Fibroblast of skin of right biceps (primary cell): Measurements from ENCODE around the gene MMP27.
"Not testable (repeated sequence)": the region's sequence is repeated elsewhere in the genome, so short reads cannot be mapped to it uniquely, and the experiment has no call there.

Source experiments
- DNase-seq: peaks from one replicate; pipeline ENCODE4 v3.0.0-alpha.2; 2013

Gene MMP27, protein sequence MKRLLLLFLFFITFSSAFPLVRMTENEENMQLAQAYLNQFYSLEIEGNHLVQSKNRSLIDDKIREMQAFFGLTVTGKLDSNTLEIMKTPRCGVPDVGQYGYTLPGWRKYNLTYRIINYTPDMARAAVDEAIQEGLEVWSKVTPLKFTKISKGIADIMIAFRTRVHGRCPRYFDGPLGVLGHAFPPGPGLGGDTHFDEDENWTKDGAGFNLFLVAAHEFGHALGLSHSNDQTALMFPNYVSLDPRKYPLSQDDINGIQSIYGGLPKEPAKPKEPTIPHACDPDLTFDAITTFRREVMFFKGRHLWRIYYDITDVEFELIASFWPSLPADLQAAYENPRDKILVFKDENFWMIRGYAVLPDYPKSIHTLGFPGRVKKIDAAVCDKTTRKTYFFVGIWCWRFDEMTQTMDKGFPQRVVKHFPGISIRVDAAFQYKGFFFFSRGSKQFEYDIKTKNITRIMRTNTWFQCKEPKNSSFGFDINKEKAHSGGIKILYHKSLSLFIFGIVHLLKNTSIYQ

DNA sequence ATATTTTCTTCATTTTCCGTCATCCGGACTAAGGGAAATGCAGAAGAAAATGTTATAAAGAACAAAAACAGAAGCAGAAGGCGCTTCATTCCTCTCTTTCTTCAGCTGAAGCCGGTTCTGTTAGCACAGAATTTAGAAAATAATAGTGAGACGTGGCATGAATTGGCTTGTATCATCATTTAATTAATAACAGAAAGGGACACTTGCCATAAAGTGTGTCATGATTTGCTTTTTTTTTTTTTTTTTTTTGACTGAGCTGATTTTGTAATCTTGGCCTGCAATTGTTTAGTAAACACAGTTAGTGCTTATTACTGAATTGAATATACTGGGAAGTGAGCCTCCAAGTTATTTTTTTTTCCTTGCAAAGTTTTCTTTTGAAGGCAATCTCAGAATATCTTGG is at the start of gene MMP27:
Gene MMP27 (minus strand): TSS at position 144 of the 400 bp plus-strand sequence. CDS start 55 bp downstream, at position 89.
- DNase-seq, result no peak

DNA sequence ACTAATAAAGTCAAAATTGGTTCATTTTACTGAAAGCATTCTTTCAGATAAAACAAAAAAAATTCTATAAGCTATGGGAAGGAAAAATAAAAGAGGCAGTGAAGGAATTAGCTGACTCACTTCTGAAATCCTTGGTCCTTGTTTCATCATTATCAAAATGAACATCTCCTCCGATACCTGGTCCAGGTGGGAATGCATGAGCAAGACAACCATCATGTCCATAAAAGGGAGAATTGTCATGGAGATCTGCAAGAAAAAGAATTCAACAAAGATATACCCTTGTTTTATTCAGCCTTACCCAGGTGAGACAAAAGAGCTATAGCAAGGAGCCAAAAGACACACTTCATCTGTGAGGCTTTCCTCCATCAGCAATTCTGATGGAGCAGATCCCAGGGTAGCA is 47.7 kb upstream of the MMP27 start:
- no peak for DNase-seq

DNA sequence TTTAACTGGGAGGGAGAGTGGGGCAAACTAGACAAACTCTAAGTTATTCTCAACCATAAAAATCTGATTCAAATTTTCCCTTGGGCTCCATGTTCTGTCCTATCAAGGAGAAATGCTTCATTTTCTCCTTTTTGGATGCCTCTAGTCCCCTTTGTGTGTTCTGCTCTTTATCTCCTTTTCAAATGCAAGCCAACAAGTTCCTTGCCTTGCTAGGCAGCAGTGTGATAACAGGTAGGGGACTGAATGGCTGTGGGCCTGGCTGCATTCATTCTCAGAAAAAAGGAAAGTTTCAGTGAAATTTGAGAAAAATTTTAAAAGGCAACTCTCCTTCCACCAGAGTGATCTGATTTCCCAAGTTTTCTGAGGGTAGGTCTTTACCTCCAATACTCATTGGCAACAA is 46.1 kb upstream of the MMP27 start:
- DNase-seq, result no peak

DNA sequence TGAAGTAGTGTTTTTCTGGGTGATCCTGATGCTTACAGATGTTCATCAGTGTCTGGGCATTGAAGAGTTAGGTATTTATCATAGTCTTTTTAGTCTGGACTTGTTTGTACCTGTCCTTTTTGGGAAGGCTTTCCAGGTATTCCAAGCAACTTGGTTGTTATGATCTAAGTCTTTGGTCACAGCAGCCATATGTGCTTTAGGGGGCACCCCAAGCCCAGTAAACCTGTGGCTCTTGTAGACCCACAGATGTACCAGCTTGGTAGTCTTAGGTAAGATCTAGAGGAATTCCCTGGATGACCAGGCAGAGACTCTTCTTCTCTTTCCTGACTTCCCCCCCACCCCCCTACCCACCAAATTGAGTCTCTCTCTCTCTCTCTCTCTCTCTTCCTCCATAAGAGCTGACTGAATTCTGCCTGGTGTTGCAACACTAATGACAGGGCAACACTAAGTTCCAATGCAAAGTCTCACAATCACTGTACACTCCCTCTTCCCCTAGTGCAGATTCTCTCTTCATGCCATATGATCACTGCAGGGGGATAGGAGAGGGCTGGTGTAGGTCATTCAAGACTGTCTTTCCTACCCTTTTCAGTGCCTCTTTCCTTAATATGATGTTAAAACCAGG is 43.6 kb upstream of the MMP27 start:
- no peak for DNase-seq

DNA sequence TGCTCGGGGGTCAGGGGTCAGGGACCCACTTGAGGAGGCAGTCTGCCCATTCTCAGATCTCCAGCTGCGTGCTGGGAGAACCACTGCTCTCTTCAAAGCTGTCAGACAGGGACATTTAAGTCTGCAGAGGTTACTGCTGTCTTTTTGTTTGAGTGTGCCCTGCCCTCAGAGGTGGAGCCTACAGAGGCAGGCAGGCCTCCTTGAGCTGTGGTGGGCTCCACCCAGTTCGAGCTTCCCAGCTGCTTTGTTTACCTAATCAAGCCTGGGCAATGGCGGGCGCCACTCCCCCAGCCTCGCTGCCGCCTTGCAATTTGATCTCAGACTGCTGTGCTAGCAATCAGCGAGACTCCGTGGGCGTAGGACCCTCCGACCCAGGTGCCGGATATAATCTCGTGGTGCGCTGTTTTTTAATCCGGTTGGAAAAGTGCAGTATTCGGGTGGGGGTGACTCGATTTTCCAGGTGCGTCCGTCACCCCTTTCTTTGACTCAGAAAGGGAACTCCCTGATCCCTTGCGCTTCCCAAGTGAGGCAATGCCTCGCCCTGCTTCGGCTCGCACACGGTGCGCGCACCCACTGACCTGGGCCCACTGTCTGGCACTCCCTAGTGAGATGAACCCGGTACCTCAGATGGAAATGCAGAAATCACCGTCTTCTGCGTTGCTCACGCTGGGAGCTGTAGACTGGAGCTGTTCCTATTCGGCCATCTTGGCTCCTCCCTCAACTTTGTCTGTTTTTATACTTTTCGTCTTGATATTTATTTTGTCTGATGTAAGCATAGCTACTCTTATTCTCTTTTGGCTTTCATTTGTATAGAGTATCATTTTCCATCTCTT is 41.4 kb upstream of the MMP27 start:
- DNase-seq, result not testable (repeated sequence)

DNA sequence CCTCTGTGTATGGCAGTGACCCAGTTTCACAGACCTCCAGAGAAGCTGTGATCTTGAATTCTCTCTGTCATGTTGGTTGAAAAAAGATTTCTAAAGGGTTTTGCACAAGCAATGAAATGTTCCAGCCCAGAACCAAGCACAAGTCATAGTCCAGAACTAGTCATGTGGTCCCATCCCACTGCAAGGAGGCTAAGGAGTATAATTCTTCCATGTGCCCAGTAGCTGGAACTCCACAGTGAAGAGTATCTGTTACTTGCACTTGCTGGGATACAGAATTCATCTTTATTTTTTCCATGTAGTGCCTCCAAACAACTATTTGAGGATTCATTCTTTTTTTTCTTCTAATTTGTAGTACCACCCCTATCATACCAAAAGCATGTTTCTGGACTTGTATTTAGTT is 29.1 kb upstream of the MMP27 start:
- DNase-seq, result no peak

DNA sequence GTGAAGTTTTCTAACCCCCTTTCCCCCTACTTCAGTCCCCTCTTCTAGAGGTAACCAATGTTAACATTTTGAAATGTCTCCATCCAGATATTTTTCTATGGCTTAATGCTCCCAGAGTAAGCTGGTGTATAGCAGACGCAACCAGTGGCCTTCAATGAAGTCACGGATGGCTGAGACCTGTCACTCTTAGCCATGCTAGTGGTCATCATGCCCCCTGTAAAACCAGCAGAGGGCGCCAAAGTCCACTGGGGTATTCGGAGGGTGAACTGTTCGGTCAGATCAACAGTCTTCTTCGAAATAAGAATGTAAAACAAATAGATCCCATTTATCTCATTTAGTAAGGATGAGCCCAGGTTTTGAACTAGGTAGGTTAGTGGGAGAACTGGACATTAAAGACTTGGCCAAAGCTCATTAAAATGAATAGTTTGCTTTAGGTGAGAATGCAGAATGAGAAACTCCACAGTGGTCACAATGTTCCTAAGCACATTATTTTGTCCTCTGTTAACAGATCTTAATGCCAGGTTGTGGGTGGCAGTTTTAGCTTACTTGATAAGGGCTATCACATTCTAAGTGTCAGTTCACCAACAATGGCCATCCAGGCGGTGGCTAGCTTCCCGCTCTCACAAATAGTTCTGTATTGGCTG is 27.8 kb upstream of the MMP27 start:
- peak; percentile 59 for DNase-seq

DNA sequence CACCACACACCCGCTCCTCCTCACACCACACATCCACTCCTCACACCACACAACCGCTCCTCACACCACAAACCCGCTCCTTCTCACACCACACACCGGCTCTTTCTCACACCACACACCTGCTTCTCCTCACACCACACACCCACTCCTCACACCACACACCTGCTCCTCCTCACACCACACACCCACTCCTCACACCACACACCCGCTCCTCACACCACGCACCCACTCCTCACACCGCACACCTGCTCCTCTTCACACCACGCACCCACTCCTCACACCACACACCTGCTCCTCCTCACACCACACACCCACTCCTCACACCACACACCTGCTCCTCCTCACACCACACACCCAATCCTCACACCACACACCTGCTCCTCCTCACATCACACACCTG is 25.4 kb upstream of the MMP27 start:
- not testable (repeated sequence) for DNase-seq

DNA sequence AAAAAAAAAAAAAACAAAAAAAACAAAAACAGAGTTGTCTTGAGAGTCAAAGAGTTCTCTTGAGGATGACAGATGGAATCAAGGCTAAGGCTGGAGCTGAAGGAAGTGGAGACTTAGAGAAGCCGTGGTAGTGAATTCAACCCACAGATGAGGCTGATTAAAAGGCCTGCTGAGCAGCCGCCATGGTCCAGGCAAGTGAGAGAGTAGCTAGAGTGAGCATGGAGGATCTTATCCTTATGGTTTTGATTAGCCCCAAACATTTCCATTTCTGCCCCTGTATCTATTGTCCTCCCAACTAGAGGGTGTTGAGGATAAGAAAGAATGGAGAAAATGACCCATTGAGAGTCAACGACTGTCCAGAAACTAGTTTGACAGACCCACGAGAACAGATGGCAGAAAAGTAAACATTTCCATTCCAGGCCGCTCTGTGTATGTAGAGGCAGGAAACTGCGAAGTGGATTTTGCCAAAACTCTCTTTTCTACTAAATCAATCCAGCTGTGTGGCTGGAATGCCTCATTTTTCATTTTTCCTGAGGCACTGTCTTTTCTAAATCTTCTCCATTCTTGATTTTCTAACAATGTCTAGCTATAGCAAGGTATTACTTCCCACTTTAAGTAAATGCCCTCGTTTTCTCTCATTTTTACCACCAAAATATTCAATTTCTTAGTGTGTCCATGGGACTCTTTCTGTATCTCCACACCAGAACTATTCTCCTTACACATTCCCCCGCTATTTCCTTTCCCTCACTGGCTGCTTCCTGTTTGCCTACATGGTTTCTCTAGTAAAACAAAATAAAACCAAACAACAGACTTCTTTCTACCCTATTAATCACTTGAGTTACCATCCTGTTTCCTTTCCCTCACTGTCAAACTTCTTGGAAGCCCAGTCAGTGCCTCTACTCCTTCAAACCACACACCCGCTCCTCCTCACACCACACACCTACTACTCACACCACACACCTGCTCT is 24.6 kb upstream of the MMP27 start:
- DNase-seq, result peak; percentile 52

DNA sequence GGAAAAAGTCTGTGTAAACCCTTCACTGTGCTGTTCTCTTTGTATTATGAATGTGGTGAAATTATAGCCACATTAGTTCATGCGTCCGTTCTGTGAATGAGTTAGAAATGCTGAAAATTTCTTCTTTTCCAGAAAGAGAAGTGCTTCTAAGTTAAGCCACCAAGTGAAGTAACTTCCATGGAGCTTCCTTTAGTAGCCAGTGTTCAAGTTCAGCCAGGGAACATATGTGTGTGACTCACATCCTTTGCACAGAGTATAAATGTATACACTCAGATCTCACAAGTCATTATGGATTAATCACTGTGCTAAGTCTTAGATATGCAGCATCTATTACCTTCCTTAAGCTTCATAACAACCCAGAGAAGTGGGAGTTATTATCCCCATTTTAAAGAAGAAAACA is 22.3 kb upstream of the MMP27 start:
- peak; percentile 89 for DNase-seq

DNA sequence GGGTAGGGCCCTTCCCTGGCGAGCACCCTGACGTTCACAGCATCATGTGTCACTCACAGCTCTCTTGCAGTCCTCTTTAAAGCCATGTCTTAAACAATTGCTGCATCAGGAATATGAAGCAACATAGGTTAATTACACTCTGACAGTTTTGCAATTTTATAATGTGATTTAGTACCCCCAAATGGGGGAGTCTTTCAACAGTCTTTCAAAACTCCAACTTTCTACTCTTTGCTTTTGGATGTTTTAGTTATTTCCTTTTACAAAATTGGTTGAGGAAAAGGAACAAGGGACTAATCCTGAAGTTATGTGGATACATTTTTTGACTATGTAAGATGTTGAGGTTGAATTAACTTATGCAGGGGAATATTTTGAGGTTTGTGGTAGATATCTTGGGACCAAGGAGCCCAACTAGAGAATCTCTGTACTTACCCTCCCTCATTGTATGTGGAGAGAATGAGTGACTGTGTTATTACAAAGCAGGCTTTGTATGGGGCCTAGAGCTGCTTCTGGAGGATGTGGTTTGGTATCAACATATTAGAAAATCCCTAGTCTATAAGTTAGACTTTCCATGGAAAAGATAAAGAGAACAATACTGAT is 19.4 kb upstream of the MMP27 start, which contains the start of gene MMP8:
Gene MMP8 (minus strand): TSS at position 51 of the 597 bp plus-strand sequence. CDS start 99 bp downstream, outside the sequence.
- DNase-seq, result peak; percentile 93

DNA sequence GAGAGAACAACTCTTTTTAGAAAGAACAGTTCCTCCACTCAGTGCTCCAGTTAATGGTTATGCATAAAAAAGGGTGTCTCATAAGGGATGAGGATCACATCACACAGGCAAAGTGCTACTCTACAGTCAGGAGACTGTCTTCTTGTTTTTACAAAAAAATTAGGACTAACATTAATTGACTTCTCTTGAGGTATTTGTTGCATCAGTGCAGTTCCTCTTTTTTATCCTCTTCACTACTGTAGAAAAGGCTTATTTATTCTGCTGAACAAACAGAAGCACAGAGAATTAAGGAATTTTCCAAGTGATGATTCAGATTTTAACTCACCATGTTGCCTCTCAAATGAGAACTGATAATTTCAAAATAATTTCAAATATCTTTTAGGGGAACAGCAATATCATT is 17.3 kb upstream of the MMP27 start:
- DNase-seq, result no peak

DNA sequence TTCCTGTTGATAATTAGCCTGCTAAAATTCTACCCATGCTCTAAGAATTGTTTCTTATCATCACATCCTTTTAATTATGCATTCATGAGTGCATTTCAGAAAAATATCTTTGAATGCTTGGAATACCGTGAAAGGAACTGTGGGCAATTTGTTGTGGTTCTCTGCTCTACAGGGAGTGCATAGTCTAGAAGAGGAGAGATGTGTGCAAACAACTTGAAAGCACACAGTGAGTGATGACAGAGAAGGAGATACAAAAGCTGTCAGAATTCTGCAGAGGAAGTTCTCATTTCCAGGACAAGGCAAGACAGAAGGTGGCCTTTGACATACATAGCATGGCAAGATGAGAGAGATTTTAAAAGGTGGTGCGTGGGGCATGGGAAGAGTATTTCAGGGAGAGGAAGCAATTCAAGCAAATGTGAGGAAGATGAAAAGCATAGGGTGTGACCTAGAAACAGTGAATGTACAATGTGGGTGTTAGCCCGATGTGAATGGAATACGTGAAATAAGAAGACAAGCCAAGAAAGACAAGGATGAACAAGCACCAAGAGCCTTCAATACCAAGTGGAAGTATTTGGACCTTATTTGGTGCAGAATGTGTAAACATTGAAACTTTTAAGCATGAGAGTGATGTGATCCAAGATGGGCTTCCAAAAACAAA is 14.2 kb upstream of the MMP27 start:
- no peak for DNase-seq

DNA sequence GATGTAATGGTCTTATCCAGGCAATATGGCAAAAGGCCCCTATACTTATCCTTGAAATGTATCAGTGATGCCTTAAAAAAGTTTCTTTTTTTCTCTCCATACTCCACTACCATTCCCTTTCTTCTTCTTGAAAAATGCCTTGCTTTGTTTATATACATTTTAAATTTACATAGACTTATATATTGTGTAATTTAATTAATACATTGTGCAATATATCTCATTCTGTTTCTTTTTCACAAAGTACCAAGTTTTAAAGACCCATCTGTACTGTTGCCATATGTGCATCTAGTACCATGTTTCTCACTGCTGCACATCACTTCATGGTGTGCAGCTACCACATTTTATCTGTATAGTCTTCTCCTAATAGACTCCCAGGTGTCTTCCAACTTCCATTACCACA is 11.7 kb upstream of the MMP27 start:
- no peak for DNase-seq

DNA sequence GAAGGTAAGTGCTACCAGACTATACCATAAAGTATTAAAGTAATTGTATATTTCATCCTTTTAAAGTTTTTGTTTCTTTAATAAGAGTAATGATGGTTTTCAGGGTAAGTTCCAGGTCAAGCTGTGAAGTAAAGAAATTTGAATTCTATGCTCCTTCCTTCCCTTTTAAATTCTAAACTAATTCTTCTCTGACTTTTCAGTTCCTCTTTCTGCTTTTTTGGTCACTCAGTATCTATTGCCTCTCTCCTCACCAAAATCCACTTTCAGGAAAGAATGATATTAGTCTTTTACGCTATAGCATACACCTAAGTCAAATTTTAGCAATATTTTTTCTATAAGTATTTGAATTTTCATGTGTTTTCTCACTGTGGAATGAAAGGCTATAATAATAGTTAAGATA is 11.0 kb upstream of the MMP27 start:
- DNase-seq, result no peak

DNA sequence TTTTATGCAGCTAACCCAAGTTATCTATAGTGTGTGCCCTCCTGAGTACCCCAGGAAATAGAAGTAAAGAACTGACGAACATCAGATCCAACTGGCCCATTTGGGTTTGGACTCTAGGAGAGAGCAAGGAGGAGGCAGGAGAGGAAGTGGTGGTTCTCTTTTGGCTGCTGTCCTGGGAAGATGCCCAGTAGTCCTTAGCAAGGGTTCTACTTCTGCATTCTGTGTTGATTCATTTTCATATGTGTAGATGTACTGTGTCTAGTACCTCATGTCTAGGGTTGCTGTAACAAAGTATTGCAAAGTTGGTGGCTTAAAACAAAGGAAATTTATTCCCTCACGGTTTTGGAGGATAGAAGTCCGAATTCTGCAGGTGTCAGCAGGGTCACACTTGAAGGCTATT is 6.6 kb upstream of the MMP27 start:
- no peak for DNase-seq

DNA sequence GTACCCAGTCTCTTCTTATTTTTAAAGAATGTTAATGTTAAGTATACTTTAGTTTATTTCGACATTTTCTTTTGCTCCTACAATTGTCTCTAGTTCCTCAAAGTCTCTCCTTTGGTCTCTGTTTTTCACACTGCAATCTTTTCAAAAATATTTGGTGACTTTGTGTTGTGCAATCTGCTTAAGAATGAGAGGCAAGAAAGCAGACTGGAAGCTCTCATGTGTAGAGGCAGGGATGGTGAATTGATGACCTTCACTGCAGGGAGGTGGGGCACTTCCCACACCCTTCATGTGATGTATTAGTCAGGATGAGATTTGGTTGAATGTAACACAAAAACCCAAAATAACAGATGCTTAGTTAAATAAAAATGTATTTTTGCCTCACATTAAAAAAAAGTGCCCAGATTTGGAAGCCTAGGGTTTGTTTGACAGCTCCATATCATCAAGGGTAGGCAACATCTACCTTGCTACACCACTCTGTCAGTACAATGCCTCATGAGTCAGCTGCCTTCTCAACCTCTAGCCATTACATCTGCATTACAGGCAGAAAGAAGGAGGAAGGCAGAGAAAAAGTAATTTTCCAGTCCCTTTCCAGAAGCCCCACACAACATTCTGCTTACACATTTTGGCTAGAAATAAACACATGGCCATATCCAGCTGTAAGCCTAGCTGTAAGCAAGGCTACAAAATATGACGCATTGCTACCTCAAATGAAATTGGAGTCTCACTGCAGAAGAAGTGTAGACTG is 3.8 kb upstream of the MMP27 start:
- peak; percentile 15 for DNase-seq

DNA sequence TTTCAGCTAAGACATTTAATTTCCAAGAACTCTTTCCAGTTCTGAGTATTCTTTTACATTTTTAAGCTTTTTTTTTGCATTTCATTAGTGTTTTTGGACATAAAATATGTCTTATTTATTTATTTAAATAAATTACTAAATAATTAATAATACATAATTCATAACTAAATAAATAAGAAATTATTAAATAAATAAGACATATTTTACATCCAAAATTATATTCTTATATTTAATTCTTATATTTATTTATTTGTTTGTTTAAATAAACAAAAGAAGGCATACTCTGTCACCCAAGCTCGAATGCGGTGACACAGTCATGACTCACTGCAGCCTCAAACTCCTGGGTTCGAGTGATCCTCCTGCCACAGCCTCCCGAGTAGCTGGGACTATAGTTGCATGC is 3.1 kb upstream of the MMP27 start:
- no peak for DNase-seq

DNA sequence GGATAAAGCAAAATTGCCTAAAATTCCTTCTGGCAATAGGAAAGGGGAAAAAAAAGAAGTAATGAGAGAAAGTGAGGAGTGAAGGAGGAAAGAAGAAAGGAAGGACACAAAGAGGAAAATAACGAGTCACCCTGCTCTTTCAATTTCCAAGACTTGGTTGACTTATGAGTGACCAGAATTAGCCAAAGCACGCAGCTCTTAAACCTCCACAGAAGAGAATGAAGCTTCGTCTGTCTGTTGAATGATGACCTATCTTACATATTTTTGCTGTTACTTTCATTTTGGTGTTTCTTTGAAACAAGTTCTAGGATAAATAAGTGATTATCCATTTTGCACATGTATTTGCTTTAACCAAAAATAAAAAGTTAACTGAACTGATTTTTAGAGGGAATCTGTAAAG is 728 bp downstream of the MMP27 start:
- DNase-seq, result no peak
